ENCODE results near the gene SOST.
"Not testable (repeated sequence)": the region's sequence is repeated elsewhere in the genome, so short reads cannot be mapped to it uniquely, and the experiment has no call there.

Gene SOST

DNA sequence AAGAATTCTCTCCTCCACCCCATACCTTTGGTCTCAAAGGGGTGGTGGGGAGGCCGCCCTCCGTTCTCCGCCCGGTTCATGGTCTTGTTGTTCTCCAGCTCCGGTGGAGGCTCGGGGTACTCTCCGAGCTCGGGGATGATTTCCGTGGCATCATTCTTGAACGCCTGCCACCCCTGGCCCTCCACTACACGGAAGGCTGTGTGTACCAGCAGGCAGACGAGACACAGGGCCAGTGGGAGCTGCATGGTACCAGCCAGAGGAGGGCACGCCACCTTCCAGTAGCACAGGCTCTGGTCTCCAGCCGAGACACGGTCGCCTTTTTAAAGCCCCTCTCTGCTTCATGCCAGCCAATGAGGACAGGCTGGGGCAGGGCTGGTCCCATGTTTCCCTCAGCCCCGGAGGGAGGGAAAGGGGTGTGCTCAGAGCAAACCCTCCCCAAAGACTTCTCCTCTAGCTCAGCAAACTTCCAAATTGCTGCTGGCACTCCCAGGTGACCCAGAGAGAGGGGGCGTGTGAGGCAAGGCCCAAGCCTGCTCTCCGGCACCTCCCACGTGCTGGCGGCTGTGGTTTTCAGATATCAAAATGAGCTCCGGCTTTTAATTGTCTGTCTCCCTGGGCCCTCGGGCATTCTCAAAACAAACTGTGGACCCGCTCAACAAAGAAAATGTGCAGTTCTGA, at the start of gene SOST:
SOST (minus strand) TSS at position 295 of the 678 bp plus-strand sequence; CDS start at position 245, 50 bp downstream.
- Histone ChIP-seq H2AFZ (ENCODE audit: low read length, unreplicated experiment) (no peak within 1 kb of the TSS), H3K4me3 (ENCODE audit: low read depth, low read length) (no peak within 1 kb of the TSS), H3K36me3 (ENCODE audit: insufficient read depth, low read length) (no peaks in the 10 kb centered on the region), H3K4me1 (ENCODE audit: control insufficient read depth, insufficient read depth, low read length, unreplicated experiment) (peaks cover 6% of the 10 kb centered on the region), H3K27ac (ENCODE audit: low read depth, low read length) (no peak within 1 kb of the TSS), H3K79me2 (ENCODE audit: control insufficient read depth, insufficient read depth, low read length, unreplicated experiment) (no peaks in the 10 kb centered on the region), H3K27me3 (ENCODE audit: insufficient read depth, low read length) (peaks cover 32% of the 10 kb centered on the region)

DNA sequence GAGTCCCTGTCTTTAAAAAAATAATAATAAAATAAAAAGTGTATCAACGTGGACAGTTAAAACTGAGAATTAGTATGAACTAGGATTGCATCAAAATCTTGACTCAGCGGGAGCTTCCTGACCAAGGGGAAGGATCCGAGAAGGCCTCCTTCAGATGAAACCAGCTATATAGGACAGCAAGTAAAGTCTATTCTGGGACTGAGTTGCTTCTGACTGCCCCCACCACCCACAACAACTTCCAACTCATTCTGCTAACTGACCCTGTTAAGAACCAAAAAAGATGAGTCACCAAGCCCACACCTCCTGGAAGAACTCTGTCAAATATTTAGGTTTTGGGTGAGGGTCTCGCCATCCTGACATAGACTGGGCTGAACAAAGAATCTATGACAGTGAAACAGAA, 49.5 kb upstream of the SOST start:
- Histone ChIP-seq H3K27ac (ENCODE audit: low read depth, low read length) (no peak overlapping the region), H3K27me3 (ENCODE audit: insufficient read depth, low read length) (no peaks in the 10 kb centered on the region), H3K79me2 (ENCODE audit: control insufficient read depth, insufficient read depth, low read length, unreplicated experiment) (no peaks in the 10 kb centered on the region), H3K4me3 (ENCODE audit: low read depth, low read length) (no peak overlapping the region), H2AFZ (ENCODE audit: low read length, unreplicated experiment) (no peak overlapping the region), H3K36me3 (ENCODE audit: insufficient read depth, low read length) (peaks cover 12% of the 10 kb centered on the region; the same call in 1 of the 2 replicates), H3K4me1 (ENCODE audit: control insufficient read depth, insufficient read depth, low read length, unreplicated experiment) (peaks cover 4% of the 10 kb centered on the region)

DNA sequence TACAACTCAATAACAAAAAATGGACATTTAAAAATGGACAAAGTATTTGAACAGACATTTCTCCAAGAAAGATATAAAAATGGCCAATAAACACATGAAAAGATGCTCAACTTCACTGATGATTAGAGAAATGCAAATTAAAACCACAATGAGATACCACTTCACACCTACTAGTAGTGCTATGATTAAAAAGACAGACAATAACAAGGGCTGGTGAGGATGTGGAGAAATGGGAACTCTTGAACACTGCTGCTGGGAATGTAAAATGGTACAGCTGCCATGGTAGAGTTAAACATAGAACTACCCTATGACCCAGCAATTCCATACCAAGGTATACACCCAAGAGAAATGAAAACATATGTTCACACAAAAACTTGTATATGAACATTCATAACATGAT, 46.5 kb upstream of the SOST start:
- Histone ChIP-seq H3K79me2 (ENCODE audit: control insufficient read depth, insufficient read depth, low read length, unreplicated experiment) (no peaks in the 10 kb centered on the region), H3K27ac (ENCODE audit: low read depth, low read length) (no peak overlapping the region), H3K36me3 (ENCODE audit: insufficient read depth, low read length) (peaks cover 15% of the 10 kb centered on the region; the same call in 1 of the 2 replicates), H2AFZ (ENCODE audit: low read length, unreplicated experiment) (no peak overlapping the region), H3K27me3 (ENCODE audit: insufficient read depth, low read length) (no peaks in the 10 kb centered on the region), H3K4me3 (ENCODE audit: low read depth, low read length) (no peak overlapping the region), H3K4me1 (ENCODE audit: control insufficient read depth, insufficient read depth, low read length, unreplicated experiment) (peaks cover 4% of the 10 kb centered on the region)

DNA sequence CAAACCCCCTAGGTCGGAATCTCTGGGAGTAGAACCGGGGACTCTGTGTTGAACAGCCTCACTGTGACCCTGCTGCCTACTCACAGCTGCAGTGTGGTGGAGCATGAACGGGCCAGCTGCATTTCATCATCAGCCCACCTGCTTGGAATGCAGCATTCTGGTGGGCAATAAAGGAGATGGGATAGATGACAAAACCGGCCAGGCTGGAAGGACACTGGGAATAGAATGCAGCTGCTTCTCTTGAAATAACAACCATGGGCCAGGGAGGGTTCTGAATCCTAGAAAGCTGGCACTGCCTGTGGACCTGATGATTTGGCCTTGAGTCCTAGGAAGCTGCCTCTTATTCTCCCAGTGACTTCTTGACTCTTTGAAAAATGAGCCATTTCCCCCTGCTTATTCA, 45.2 kb upstream of the SOST start:
- H3K4me1 ChIP-seq (ENCODE audit: control insufficient read depth, insufficient read depth, low read length, unreplicated experiment): peaks cover 4% of the 10 kb centered on the region
- no peaks in the 10 kb centered on the region for H3K79me2 ChIP-seq (ENCODE audit: control insufficient read depth, insufficient read depth, low read length, unreplicated experiment)
- H3K27me3 ChIP-seq (ENCODE audit: insufficient read depth, low read length): no peaks in the 10 kb centered on the region
- H2AFZ ChIP-seq (ENCODE audit: low read length, unreplicated experiment): no peak overlapping the region
- H3K36me3 ChIP-seq (ENCODE audit: insufficient read depth, low read length): peaks cover 15% of the 10 kb centered on the region; the same call in 1 of the 2 replicates
- no peak overlapping the region for H3K27ac ChIP-seq (ENCODE audit: low read depth, low read length)
- H3K4me3 ChIP-seq (ENCODE audit: low read depth, low read length): no peak overlapping the region

DNA sequence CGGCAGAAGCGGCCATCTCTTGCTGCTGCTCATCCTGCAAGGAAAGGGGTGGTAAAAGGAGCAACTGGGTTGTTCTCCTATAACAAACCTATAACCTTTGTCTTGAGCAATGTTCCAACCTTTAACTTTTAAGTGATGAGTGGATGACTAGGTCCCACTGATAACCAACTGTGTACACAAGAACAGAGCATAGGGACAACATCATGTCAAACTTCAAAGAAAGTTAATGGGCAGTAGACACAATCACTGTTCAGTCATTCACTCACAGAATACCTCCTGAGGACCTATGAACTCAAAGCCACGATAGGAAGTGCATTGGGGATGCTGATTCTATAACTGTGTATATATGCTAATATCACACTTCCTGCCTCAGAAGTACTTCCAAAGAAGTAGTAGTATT, 43.3 kb upstream of the SOST start:
- Histone ChIP-seq H3K27ac (ENCODE audit: low read depth, low read length) (no peak overlapping the region), H3K4me3 (ENCODE audit: low read depth, low read length) (no peak overlapping the region), H3K79me2 (ENCODE audit: control insufficient read depth, insufficient read depth, low read length, unreplicated experiment) (no peaks in the 10 kb centered on the region), H3K27me3 (ENCODE audit: insufficient read depth, low read length) (no peaks in the 10 kb centered on the region), H3K4me1 (ENCODE audit: control insufficient read depth, insufficient read depth, low read length, unreplicated experiment) (peaks cover 4% of the 10 kb centered on the region), H3K36me3 (ENCODE audit: insufficient read depth, low read length) (peaks cover 7% of the 10 kb centered on the region; the same call in 1 of the 2 replicates), H2AFZ (ENCODE audit: low read length, unreplicated experiment) (no peak overlapping the region)

DNA sequence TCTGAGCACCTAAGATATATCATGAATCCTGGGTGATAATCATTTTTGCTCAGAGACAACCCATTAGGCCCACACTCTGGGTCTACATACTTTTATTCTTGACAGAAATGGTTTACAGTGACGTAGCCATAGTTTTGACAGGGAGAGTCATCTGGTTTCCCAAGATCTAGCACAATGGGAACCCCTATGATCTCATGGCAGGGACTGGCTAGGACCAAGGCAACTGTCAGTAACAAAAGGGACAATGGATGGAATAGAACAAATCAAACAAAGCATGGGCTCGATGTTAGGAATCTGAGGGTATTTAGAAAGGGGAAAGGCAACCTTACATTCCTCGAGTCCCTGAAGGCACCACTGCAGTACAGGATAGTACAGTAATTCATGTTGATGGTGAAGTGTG, 42.1 kb upstream of the SOST start:
- peaks cover 4% of the 10 kb centered on the region for H3K4me1 ChIP-seq (ENCODE audit: control insufficient read depth, insufficient read depth, low read length, unreplicated experiment)
- H2AFZ ChIP-seq (ENCODE audit: low read length, unreplicated experiment): no peak overlapping the region
- H3K36me3 ChIP-seq (ENCODE audit: insufficient read depth, low read length): peaks cover 7% of the 10 kb centered on the region; the same call in 1 of the 2 replicates
- H3K79me2 ChIP-seq (ENCODE audit: control insufficient read depth, insufficient read depth, low read length, unreplicated experiment): no peaks in the 10 kb centered on the region
- no peak overlapping the region for H3K27ac ChIP-seq (ENCODE audit: low read depth, low read length)
- H3K27me3 ChIP-seq (ENCODE audit: insufficient read depth, low read length): no peaks in the 10 kb centered on the region
- H3K4me3 ChIP-seq (ENCODE audit: low read depth, low read length): no peak overlapping the region

DNA sequence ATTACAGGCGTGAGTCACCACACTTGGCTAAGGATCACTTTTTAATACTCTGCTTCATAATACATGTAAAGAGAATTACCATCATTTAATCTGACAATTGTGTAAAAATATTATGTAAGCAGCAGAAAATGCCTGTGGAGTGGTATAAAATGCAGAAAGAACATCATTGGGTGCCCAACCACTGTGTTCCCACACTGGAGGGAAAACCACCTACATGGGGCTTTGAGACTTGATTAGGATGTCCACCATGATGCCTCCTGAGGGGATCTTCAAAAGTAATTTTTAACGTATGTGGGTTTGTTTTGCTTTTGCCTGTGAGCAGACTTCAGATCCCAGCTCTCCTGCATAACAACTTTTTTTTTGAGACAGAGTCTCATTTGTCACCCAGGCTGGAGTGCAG, 40.5 kb upstream of the SOST start:
- Histone ChIP-seq H3K27me3 (ENCODE audit: insufficient read depth, low read length) (no peaks in the 10 kb centered on the region), H3K4me3 (ENCODE audit: low read depth, low read length) (no peak overlapping the region), H2AFZ (ENCODE audit: low read length, unreplicated experiment) (no peak overlapping the region), H3K4me1 (ENCODE audit: control insufficient read depth, insufficient read depth, low read length, unreplicated experiment) (peaks cover 2% of the 10 kb centered on the region), H3K79me2 (ENCODE audit: control insufficient read depth, insufficient read depth, low read length, unreplicated experiment) (no peaks in the 10 kb centered on the region), H3K27ac (ENCODE audit: low read depth, low read length) (no peak overlapping the region), H3K36me3 (ENCODE audit: insufficient read depth, low read length) (0 out of 2 replicates have a peak, but pooled peaks cover 3% of the 10 kb centered on the region)

DNA sequence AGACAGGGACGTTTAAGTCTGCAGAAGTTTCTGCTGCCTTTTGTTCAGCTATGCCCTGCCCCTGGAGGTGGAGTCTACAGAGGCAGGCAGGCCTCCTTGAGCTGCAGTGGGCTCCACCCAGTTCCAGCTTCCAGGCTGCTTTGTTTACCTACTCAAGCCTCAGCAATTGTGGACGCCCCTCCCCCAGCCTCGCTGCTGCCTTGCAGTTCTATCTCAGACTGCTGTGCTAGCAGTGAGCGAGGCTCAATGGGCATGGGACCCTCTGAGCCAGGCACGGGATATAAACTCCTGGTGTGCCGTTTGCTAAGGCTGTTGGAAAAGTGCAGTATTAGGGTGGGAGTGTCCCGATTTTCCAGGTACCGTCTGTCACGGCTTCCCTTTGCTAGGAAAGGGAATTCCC, 39.4 kb upstream of the SOST start:
- H3K27ac ChIP-seq (ENCODE audit: low read depth, low read length); H3K79me2 ChIP-seq (ENCODE audit: control insufficient read depth, insufficient read depth, low read length, unreplicated experiment); H3K4me1 ChIP-seq (ENCODE audit: control insufficient read depth, insufficient read depth, low read length, unreplicated experiment); H2AFZ ChIP-seq (ENCODE audit: low read length, unreplicated experiment); H3K27me3 ChIP-seq (ENCODE audit: insufficient read depth, low read length); H3K36me3 ChIP-seq (ENCODE audit: insufficient read depth, low read length); H3K4me3 ChIP-seq (ENCODE audit: low read depth, low read length): not testable (repeated sequence)

DNA sequence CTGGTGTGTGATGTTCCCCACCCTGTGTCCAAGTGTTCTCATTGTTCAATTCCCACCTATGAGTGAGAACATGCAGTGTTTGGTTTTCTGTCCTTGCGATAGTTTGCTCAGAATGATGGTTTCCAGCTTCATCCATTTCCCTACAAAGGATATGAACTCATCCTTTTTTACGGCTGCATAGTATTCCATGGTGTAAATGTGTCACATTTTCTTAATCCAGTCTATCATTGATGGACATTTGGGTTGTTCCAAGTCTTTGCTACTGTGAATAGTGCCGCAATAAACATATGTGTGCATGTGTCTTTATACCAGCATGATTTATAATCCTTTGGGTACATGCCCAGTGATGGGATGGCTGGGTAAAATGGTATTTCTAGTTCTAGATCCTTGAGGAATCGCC, 34.1 kb upstream of the SOST start:
- not testable (repeated sequence) for H3K4me3 ChIP-seq (ENCODE audit: low read depth, low read length); H2AFZ ChIP-seq (ENCODE audit: low read length, unreplicated experiment); H3K27me3 ChIP-seq (ENCODE audit: insufficient read depth, low read length); H3K4me1 ChIP-seq (ENCODE audit: control insufficient read depth, insufficient read depth, low read length, unreplicated experiment); H3K27ac ChIP-seq (ENCODE audit: low read depth, low read length); H3K79me2 ChIP-seq (ENCODE audit: control insufficient read depth, insufficient read depth, low read length, unreplicated experiment); H3K36me3 ChIP-seq (ENCODE audit: insufficient read depth, low read length)

DNA sequence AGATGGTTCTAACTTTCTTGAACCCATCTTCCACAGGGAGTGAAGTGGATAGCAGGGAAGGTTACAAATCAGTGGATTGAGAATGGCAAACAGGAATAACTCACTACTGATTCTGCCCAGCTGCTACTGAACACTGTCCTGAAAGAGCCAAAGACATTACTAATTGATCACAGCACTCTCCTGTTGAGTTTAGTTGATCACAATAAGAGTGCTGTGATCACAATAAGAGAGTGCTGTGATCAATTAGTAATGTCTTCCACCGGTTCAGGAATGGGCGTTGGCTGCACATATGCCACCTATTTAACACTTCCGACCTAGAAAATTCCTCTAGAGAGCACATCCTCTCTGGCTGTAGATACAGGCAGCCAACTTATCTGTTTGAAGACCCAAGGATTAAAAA, 33.0 kb upstream of the SOST start:
- Histone ChIP-seq H3K4me1 (ENCODE audit: control insufficient read depth, insufficient read depth, low read length, unreplicated experiment) (peaks cover 4% of the 10 kb centered on the region), H3K27me3 (ENCODE audit: insufficient read depth, low read length) (no peaks in the 10 kb centered on the region), H3K27ac (ENCODE audit: low read depth, low read length) (no peak overlapping the region), H3K79me2 (ENCODE audit: control insufficient read depth, insufficient read depth, low read length, unreplicated experiment) (no peaks in the 10 kb centered on the region), H2AFZ (ENCODE audit: low read length, unreplicated experiment) (no peak overlapping the region), H3K36me3 (ENCODE audit: insufficient read depth, low read length) (no peaks in the 10 kb centered on the region), H3K4me3 (ENCODE audit: low read depth, low read length) (no peak overlapping the region)

DNA sequence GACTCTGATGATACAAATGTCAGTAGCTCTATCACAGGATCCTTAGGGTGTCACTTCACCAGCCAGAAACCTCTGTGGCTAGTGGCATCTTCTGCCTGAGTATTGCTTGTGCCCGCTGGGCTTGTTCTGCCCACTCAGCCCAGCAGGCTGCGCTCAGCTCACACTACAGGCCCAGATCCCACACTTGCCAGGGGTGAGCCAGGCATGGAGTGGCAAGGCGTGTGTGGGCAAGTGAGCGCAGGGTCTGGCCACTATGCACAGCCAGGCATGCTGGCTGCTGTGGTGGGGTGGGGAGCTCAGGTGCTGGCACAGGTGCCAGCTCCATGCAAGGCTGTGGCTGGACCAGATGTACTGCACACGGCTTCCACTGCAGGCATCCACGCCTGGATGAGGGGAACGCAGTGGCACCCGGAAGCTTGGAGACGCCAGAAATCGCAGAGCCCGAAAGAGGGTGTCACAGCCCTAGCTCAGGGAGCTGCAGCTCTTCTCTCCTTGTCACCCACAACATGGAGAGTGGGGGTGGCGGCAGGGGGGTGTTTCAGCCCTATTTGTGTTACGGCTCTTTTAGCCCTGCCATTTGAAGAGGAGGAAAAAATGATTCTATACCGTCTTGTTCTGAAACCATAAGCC, 31.8 kb upstream of the SOST start:
- no peak overlapping the region for H2AFZ ChIP-seq (ENCODE audit: low read length, unreplicated experiment)
- no peak overlapping the region for H3K4me3 ChIP-seq (ENCODE audit: low read depth, low read length)
- no peaks in the 10 kb centered on the region for H3K27me3 ChIP-seq (ENCODE audit: insufficient read depth, low read length)
- H3K27ac ChIP-seq (ENCODE audit: low read depth, low read length): no peak overlapping the region
- H3K79me2 ChIP-seq (ENCODE audit: control insufficient read depth, insufficient read depth, low read length, unreplicated experiment): no peaks in the 10 kb centered on the region
- H3K36me3 ChIP-seq (ENCODE audit: insufficient read depth, low read length): no peaks in the 10 kb centered on the region
- peaks cover 4% of the 10 kb centered on the region for H3K4me1 ChIP-seq (ENCODE audit: control insufficient read depth, insufficient read depth, low read length, unreplicated experiment)

All from ACC112 (cell line).